GM18858 (cell line): ENCODE results near the gene GRIK5.
A peak's percentile ranks its signal among the peaks of the same experiment; 100 is the strongest.

ENCODE experiments used
- ATAC-seq: cut with Tn5 transposase; IDR thresholded peaks from one replicate; pipeline ENCODE4 v1.9.1; 2021; ENCODE audit not compliant: unreplicated experiment

GRIK5 gene

DNA sequence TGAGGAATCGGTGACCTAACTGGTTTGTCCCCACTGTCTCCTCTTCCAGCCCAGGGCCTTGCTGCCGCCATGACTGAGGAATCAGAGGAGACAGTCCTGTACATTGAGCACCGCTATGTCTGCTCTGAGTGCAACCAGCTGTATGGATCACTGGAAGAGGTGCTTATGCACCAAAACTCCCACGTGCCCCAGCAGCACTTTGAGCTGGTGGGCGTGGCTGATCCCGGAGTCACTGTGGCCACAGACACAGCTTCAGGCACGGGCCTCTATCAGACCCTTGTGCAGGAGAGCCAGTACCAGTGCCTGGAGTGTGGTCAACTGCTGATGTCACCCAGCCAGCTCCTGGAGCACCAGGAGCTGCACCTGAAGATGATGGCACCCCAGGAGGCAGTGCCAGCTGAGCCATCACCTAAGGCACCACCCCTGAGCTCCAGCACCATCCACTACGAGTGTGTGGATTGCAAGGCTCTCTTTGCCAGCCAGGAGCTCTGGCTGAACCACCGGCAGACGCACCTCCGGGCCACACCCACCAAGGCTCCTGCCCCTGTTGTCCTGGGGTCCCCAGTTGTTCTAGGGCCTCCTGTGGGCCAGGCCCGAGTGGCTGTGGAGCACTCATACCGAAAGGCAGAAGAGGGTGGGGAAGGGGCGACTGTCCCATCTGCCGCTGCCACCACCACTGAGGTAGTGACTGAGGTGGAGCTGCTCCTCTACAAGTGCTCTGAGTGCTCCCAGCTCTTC is 8.7 kb upstream of the GRIK5 start:
- ATAC-seq, result no peak

DNA sequence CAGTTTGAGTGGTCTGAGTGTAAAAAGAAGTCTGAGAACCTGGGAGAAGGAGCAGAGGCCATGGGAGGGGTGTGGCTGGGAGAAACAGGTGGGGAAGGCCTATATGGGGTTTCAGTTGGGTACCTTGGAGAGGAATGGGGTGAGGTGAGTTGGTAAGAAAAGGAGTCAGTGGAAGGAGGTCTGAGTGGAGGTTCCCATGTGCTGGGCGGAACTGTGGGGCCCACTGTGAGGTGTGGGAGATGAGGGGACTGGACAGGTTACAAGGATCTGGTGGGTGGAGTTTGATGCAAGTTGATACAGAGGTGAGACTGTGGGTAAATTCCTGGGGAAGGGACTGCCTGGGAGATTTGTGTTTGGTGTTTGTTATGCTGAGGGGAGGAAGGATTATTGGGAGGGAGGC is 8.1 kb upstream of the GRIK5 start:
- ATAC-seq, result no peak

DNA sequence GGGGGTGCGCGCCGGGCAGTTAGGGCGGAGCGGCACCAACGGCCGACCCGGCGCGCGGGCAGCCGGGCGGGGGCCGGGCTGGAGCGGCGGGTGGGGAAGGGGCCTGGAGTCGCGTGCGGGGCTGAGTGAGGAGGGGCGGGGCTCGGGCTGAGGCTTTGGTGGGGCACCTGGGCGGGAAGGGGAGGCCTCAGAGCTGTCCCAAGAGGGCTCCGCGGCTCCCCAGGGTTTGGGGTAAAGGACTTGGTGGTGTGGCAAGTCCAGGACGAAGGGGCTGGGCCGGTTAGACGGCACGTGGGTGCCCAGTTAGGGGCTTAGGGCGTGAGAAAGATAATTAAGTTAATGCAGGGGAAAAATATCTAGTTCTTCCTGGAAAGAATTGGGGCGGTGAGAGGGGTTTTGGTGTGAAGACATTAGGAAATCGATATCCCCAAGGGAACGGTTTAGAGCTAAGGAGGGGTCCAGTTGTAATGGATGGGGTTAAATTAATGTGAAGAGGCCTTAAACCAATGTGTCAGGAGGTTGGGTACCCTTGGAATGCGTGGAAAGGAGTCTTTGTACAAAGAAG is 6.5 kb upstream of the GRIK5 start:
- ATAC-seq, result no peak

DNA sequence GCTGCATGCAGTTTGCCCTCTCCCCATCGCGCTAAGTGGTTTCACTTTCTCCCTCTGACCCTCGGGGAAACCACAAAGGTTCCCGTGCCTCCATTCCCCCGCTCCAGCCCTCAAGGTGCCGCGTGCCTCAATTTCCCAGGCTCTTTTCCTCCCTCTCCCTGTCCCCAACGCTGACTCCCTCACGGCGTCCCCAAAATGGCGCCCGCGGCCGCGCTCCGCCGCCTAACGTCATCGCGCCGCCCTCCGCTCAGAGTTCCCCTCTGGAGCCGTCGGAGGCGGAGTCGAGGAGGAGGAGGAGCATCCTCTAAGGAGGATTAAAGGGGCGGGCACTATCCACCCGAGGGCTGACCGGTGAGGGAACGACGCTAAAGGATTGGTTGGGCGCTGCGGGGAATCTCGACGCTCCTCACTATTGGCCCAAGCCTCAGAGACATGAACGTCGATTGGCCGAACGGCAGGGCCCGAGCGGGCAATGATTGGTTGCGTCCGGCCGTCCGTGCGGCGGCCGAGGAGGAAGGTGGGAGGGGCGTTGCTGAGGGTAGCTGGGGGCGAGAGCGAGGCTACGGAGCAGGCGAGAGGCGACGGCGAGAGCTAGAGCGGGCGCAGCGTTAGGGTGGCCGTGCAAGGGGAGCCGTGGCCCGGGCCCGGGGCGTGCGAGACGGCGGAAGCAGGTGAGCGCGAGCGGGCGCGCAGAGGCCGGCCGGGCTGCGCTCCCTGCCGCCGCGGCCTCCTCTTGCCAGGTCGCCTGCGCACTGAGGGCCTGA is 5.8 kb upstream of the GRIK5 start, which contains the start of gene ZNF574:
TSS of gene ZNF574 (plus strand) at position 551 of the 764 bp plus-strand sequence. CDS start 2,441 bp downstream, outside the sequence.
- peak; percentile 83 for ATAC-seq

DNA sequence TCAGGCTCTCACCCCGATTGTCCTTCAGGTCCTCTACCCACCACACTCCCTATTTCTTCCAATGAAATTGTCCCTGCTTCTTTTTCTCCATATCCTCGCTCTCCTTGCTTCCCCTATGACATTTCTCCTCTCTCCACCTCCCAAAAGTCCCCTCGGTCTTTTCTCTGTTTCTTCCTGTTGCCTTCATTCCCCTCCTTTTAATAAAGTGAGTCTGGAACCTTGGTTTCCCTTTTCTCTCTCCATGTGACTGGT is 5.3 kb upstream of the GRIK5 start:
- ATAC-seq, result no peak

DNA sequence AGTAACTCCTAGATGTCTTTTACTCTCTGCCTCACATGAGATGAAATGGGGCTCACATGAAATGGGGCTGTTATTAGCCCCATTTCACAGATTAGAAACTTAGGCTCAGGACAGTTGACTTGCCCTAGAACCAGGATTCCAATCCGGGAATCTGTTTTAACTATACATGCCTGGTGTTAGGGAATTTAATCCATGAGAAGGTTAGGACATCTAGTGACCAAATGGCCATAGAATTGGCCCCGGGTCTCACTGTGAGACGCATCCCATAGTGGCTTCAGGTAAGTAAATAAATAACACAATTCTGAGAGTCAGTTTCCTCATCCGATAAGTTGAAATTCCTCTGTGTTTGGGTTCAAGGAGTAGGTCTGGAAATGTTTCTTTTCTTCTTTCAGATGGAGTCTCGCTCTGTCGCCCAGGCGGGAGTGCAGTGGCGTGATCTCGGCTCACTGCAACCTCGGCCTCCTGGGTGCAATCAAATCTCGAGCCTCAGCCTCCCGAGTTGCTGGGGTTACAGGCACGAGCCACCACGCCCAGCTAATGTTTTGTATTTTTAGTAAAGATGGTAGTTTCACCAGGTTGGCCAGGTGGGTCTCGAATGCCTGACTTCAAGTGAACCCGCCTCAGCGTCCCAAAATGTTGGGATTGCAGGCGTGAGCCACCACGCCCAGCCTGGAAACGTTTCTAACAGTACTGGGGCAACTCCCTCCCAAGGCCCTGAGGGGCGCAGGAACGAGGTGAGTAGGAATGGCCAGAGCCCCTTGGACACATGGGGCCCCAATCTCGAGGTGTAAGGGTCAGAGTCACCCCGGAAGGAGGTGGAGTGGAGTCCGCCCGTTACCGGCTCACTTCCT is 4.7 kb upstream of the GRIK5 start:
- no peak for ATAC-seq

DNA sequence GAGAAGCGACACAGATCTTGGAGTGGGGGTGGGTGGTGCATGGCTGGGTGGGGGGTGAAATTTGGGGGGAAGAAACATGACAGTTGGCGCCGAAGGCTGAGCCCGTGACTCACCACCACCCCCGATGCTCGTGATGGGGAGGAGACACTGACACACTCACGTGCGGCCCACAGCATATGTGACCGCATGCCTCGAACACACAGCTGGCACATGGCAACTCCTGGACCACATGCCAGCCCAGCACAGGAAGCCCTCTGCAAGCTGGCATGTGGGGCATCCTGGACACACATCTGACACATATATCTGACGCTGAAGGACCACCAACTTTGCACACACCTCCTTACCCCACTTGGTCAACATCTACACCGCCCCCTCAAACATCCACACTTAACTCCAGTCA is 1.2 kb upstream of the GRIK5 start:
- no peak for ATAC-seq

DNA sequence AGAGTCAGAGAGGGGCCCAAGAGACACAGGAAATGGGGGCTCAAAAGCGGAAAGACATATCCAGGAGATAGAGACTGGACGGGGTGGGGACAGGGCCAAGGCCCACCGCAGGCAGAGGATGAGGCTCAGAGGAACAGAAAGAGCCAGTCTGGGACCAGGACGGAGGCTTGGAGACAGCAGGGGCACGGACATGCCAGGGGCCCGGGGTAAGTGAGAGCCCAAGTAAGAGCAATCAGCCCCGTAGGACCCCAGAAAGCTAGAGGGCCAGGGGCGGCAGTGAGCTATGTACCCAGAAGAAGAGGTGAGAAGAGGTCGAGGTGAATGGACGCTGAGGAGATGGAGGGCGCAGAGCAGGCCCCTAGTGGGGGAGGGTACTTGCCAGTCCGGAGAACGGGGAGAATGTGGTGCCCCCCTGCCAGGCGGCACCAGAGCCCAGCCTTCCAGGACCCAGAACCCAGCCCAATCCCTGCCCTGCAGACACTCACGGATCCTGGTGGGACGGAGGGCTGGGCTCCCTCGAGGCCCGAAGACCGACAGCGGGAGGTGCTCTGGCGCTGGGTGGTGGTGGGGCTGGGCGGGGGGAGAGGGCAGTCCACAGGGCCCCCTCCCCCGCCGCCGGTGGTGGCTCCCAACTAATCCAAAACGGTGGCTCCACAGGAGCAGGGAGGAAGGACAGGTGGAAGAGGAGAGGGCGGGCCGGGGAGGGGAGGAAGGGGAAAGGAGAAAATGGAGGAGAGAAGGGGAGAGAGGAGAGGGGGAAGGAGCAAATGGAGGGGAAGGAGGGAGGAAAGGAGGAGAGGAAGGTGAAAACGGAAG is 1.0 kb downstream of the GRIK5 start:
- ATAC-seq, result no peak

DNA sequence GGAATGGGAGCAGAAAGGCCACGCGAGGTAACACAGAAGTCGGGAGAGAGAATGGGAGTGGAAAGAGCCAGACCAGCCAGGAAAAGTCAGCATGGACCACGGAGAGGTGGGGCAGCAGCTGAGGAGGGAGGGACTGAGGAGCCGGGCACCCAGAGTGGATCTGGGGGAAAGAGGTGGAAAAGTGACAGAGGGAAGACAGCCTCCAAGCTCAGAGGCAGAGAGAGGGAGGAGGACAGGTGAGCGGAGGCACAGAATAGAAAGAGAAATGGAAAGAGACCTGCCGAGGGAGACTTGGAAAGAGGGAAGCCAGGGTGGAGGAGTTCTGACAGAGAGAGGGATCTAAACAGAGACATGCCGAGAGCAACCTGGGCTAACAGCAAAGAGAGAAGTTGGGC is 1.6 kb downstream of the GRIK5 start:
- ATAC-seq, result no peak

DNA sequence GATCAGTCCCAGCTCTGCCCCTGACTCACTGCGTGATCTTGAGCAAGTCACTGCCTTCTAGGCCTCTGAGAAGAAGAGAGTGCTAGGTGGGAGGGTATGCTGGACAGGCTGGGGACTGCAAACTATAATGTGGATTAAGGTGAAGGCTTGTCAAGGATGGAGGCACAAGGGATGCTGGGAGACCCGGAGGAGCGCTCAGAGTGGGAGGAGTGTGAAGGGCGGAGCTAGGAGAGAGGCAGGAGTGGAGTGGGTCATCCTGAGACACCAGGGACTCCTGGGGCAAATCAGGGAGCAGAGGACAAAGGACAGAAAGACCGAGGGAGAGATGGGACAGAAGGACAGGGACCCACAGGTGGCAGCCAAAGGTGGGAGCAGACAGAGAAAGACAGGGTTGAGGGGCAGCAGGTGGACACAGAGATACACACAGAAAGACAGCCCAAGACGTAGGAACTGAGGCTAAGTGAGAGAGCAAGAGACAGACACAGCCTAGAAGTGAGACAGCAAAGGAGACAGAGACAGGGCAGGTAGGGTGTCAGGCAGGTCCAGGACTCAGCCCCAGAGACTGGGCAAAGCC is 2.6 kb downstream of the GRIK5 start:
- ATAC-seq, result no peak

DNA sequence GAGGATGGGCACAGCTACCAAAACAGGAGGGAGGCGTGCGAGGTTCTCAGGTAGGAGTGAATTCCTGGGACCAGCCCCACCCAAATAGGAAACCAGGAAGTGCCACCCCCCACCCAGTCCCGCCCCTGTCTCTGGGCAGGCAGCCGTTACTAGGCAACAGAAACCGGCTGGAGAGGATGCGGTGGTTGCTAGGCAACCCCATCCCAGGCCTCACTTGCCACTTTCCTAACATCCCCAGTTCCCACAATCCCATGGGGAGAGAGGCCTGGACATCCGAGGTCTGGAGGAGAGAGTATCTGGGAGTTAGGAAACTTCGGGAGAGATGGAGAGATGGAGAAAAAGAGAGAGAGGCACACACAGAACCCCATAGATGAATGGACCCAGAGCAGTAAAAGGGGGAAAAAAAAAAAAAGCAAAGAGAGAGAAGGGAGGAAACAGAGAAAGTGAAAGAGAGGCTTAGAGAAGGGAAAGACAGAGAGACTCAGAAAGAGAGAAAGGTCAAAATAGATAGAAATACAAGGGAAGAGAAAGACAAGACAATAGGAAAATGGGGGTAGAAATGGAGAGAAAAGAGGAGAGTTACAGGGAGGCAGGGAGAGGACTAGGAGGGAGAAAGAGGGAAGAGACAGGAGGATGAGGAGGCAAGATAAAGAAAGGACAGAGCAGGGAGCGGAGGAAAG is 3.8 kb downstream of the GRIK5 start:
- ATAC-seq, result no peak

DNA sequence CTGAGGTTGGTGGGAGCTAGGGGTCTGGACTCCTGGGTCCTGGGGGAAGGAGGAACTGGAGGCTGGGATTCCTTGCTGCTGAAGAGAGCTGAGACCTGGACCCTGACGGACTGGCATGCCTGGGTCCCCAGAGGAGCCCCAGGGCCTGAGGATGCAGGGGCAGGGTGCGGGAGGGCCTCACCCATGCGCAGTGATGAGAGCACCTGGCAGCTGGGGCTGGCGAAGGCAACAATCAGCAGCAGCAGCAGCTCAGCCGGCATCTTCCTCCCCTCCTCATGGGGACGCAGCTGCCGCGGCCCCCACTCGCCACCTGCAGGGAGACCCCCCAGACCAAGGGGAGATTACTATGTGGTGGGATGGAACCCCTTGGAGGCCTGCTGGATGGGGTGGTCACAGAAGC is 4.5 kb downstream of the GRIK5 start:
- no peak for ATAC-seq

DNA sequence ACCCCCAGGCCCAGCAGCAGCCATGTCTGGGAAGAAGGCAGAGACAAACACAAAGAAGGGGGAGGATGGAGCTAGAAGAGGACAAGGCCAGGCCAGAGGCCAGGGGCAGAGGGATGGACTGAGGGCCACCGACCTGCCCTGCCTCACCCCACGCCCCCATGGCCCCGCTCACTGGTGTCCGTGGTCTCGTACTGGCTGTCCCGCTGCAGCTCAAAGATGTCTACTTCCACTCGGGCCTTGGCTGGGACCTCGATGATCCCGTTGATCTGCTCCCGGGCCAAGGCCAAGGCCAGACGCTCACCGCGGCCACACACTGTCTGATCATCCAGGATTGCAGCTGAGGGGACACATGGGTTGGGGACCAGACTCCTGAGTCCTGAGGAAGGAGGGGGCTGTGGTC is 5.0 kb downstream of the GRIK5 start:
- ATAC-seq, result no peak

DNA sequence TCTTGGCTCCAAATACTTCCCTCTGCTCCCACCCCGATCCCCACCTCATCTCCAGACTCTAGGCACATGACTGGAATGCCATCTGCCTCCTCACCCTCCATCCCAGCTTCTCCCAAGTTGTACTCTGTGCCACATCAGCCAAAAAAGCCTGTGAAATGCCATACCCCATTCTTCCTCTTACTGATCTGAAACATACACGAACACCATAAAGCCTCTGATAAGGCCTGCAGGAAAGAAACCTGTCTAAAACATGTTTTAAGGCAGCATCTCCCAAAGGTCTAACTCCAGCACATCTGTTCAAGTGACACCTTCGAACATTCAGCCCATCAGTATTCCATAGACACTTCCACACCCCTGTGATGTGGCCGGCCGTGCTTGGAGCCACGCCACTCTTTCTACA is 5.6 kb downstream of the GRIK5 start:
- no peak for ATAC-seq

DNA sequence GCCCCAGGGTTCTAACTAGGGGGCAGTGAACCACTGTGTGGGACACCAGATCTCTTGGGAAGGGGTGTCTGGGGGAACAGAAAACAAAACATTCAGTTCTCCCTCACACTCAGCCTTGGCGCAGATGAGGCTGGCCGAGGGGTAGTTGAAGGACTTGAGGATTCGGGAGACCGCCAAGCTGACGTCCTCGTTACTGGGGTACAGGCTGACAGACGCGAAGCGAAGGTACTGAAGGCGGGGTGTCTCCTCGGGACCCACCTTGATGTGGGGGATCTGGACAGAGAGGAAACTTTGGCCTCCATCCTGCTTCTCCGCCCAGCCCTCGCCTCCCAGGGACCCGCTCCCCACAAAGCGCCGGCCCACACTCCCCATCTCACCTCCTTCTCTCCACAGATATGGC is 7.6 kb downstream of the GRIK5 start:
- no peak for ATAC-seq

DNA sequence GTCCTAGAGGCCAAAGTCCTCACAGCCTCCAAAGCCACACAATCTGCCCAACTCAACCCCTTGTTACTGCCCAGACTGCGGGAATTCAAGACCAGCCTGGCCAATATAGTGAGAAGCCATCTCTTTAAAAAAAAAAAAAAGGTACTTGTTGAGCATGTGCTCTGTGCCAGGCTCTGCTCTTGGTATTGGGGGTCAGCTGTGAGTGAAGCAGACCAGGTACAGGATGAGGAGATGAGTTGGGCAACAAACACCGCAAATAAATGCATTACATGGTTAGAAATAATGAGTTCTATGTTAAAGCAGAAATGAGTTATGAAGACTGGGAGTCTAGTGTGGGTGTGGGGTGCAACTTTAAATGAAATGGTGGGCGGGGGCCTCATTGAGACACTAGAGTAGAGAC is 9.9 kb downstream of the GRIK5 start:
- ATAC-seq, result no peak

DNA sequence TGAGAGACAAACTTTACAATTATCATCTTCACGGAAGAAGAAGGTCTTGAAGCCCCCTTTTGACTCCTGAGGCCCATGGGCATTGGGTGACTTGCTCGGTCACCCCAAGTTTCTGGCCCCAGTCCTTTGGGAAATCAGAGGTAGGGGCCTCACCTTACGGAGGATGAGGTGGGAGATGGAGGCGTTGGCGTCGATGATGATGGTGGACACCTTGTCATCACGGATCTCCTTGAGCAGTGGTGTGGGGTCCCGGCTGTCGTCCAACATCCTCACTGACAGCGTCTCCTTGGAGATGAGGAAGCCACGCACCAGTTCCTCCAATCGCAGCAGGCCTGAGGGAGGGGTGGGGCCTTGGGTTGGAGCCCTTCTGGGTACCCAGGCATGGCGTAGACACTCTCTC is 10.8 kb downstream of the GRIK5 start:
- ATAC-seq, result no peak

DNA sequence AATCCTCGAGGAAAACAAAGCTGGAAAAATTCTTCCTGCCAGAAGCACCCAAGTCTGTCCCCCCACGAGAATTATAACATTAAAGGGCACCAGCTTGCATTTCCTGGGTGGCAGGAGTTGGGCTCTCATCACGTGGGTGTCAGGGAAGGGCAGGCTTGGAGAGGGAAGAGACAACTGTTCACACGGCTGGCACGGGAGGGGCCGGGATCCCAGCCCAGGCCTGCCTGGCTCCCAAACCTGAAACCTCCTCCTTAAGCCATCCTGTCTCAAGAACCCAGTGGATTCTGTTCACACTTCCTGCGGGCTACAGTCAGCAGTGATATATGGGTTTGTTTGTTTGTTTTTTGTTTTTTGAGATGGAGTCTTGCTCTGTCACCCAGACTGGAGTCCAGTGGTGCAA is 12.2 kb downstream of the GRIK5 start:
- ATAC-seq, result no peak

DNA sequence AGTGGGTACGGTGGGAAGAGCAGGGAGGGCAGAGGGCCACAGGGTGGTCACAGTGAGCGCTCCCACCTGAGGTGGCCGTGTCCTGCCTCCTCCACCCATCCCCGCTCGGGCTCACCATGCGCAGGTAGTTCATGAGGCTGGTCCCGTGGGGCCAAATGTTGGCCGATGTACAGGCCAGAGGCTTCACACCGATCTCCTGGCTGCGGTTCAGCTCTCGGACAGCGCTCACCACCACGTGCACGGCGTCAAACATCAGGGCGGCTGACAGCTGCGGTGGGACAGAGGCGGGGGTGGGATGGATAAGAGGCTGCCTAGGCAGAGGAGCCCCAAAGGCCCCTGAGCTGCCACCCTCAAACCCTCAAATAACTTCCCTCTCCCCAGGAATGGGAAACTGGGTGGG is 15.8 kb downstream of the GRIK5 start:
- no peak for ATAC-seq
